Ovary (tissue), 9 donors: ENCODE results near the gene SPR. TPM values are rescaled to one million over a fixed set of nuclear protein-coding genes. Genes with fewer than 3 reads are reported as not detected.

Experiments
- DNase-seq, 5 donors: peaks; one replicate each; pipeline ENCODE4 v3.0.0-alpha.2; 2019 to 2020
- H3K27ac ChIP-seq, 2 donors: fragments of 200-600 bp; one replicate each; pipeline versions ENCODE4 v1.5.1 to v1.8.0; 2019 to 2022
- H3K27me3 ChIP-seq: fragments of 200-600 bp; one replicate; pipeline ENCODE4 v1.8.0; 2022
- H3K36me3 ChIP-seq: fragments of 200-600 bp; sonication (generic); one replicate; pipeline ENCODE4 v1.5.1; 2019
- H3K4me1 ChIP-seq: one replicate; pipeline ENCODE4 v1.8.1; 2013; ENCODE audit warnings: mild to moderate bottlenecking, moderate library complexity; ENCODE audit not compliant: insufficient read depth
- H3K4me3 ChIP-seq: fragments of 200-600 bp; sonication (generic); one replicate; pipeline ENCODE4 v1.5.1; 2017
- H3K9me3 ChIP-seq, 2 donors: fragments of 200-600 bp in 1 of 2; sonication (generic) in 1 of 2; one replicate each; pipeline versions ENCODE4 v1.5.1 to v1.8.1; 2013 to 2019; ENCODE audit warnings: mild to moderate bottlenecking in 1 of 2, moderate library complexity in 1 of 2
- EP300 ChIP-seq: sonication (generic); formaldehyde crosslinking; IDR thresholded peaks from one replicate; pipeline ENCODE4 v1.6.1; 2017; ENCODE audit warnings: antibody characterized with exemption
- POLR2A ChIP-seq: fragments of 450-650 bp; IDR thresholded peaks from one replicate; pipeline ENCODE4 v1.6.1; 2017; ENCODE audit warnings: antibody characterized with exemption, mild to moderate bottlenecking, moderate library complexity
- WGBS, 3 donors: extraction: QIAGEN DNeasy Blood & Tissue Kit in 1 of 3; methylation state at CpG; one replicate each; pipeline versions ENCODE4 v1.1.5 to v1.1.7; 2013 to 2017; 5-methylcytosine and 5-hydroxymethylcytosine counted together
- intact Hi-C, 4 donors: fragments of 100-400 bp; cut with DNase I; formaldehyde crosslinking; loops; one replicate each; pipeline versions ENCODE4 v1.11.0 to v1.15.1; 2022 to 2023
- polyA plus RNA-seq, 2 donors: library from polyadenylated mRNA; stranded (reverse); fragments of 200-250 nt in 1 of 2; fragments of 350-450 nt in 1 of 2; fragmentation: Illumina TruSeq in 1 of 2; extraction: RNeasy Lipid Tissue Mini Kit (QIAGEN cat#74804) in 1 of 2; gene quantifications; one replicate each; pipeline ENCODE4 v1.2.3, GENCODE V29; 2013 to 2014
- total RNA-seq, 7 donors: library from RNA; depleted of rRNA in 2 of 7; stranded (reverse); fragments of >200 nt in 2 of 7; fragmentation: NEBNext Ultra II Directional in 3 of 7; extraction: Animal tissue kit (Norgen Biotek cat#: 25700) in 3 of 7; gene quantifications; one replicate each; pipeline versions ENCODE4 v1.1.0 to v1.2.4, GENCODE V29; 2016 to 2023
- TF ChIP-seq, protein P1 (sequence below), 3 donors: fragments of 450-650 bp in 2 of 3; fragments of 200-600 bp in 1 of 3; IDR thresholded peaks; one replicate each; pipeline versions ENCODE4 v1.5.1 to v1.8.0; 2016 to 2022; ENCODE audit warnings: antibody characterized with exemption in 3 of 3, mild to moderate bottlenecking in 1 of 3
- donor health status: DM: no; HTN: no; CAD: no; lungs with moderate emphysema.
- donor health status: DM: no; HTN: no; CAD: no.
- donor health status: Bipolar disorder and iron deficiency.
- donor health status: DM: yes; HTN: yes; CAD: no.
- donor health status: DM: no; HTN: no; CAD: no.
- donor health status: DM: yes; HTN: yes; CAD: no.

SPR gene
- total and polyA plus RNA-seq, 9 donors: 9.3 to 36.2 (median 18.5) TPM

DNA sequence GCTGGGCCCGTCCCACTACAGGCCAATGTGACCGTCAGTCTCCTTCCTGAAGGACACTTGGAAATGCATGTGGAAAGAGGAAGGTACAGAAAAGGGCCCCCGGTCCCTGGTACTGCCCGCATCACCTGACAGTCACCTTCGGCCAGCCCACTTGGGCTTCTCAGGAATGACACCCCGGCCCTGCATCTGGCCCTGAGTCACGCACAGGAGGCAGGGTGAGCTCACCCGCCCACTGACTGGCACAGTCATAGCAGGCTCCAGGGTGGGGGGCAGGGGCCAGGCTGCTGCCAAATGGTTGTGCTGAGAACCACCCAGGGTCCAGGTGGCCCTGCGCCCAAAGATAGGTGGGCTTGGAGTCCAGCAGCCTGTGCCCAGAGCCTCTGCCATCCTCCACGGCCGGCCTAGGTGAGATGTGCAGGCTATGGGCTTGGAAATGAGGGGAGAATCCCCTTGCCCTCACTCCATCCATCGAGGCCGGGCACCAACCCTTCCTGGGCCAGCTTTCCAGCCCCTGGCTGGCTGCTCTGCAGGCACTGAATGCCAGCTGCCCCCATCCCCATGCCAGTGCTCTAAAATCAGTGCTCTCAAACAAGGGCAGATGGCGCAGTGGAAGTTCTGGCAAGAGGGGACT lies 44.2 kb downstream of the SPR start:
- TF ChIP-seq POLR2A: no peak
- no peak for TF ChIP-seq EP300
- TF ChIP-seq, protein P1, sequence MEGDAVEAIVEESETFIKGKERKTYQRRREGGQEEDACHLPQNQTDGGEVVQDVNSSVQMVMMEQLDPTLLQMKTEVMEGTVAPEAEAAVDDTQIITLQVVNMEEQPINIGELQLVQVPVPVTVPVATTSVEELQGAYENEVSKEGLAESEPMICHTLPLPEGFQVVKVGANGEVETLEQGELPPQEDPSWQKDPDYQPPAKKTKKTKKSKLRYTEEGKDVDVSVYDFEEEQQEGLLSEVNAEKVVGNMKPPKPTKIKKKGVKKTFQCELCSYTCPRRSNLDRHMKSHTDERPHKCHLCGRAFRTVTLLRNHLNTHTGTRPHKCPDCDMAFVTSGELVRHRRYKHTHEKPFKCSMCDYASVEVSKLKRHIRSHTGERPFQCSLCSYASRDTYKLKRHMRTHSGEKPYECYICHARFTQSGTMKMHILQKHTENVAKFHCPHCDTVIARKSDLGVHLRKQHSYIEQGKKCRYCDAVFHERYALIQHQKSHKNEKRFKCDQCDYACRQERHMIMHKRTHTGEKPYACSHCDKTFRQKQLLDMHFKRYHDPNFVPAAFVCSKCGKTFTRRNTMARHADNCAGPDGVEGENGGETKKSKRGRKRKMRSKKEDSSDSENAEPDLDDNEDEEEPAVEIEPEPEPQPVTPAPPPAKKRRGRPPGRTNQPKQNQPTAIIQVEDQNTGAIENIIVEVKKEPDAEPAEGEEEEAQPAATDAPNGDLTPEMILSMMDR (IDR thresholded peaks at IDR 0.05): no peak
- Histone ChIP-seq H3K9me3 (no peaks in the 10 kb centered on the region), H3K27me3 (no peaks in the 10 kb centered on the region), H3K36me3 (no peaks in the 10 kb centered on the region), H3K4me3 (no peak overlapping the region), H3K4me1 (peaks cover 4% of the 10 kb centered on the region), H3K27ac (no peak overlapping the region)
- 92 to 94% (median 93%) methylated on average over 12 to 14 of the region's 14 CpGs for WGBS, 3 donors
- DNase-seq: peak in 1 of 5 donors; percentile 19
- intact Hi-C loops: no loop called here

- intact Hi-C loops: no loop called here
- TF ChIP-seq EP300 (no peak), POLR2A (no peak)
- TF ChIP-seq, protein P1 (IDR thresholded peaks at IDR 0.05): no peak
- WGBS, 3 donors: 50 to 56% (median 51%) methylated on average over 5 of the region's 5 CpGs
- DNase-seq: peak in 1 of 5 donors; percentile 13
- H3K4me1 ChIP-seq: peaks cover 4% of the 10 kb centered on the region
- no peak overlapping the region for H3K4me3 ChIP-seq
- H3K36me3 ChIP-seq: no peaks in the 10 kb centered on the region
- H3K9me3 ChIP-seq: no peaks in the 10 kb centered on the region
- no peaks in the 10 kb centered on the region for H3K27me3 ChIP-seq
- no peak overlapping the region for H3K27ac ChIP-seq
Measured at GRCh38 chr2:72932045-72932740, 45.0 kb downstream of the SPR start.

DNA sequence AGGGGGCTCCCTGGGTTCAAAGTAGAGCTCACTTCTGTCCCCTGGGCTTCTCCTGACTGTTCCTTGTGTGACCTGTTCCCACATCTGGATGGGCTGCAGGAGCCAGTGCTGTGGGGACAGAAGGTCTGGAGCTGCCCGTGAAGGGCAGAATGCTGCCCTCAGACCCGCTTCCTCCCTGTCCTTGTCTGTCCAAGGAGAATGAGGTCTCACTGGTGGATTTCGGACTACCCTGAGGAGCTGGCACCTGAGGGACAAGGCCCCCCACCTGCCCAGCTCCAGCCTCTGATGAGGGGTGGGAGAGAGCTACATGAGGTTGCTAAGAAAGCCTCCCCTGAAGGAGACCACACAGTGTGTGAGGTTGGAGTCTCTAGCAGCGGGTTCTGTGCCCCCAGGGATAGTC lies 45.6 kb downstream of the SPR start:
- no peaks in the 10 kb centered on the region for H3K9me3 ChIP-seq
- intact Hi-C loops: no loop called here
- WGBS, 3 donors: 88 to 95% (median 91%) methylated on average over 4 of the region's 4 CpGs
- H3K27me3 ChIP-seq: no peaks in the 10 kb centered on the region
- peaks cover 4% of the 10 kb centered on the region for H3K4me1 ChIP-seq
- no peak overlapping the region for H3K27ac ChIP-seq
- TF ChIP-seq EP300: no peak
- TF ChIP-seq, protein P1 (IDR thresholded peaks at IDR 0.05): no peak
- no peak for DNase-seq
- no peaks in the 10 kb centered on the region for H3K36me3 ChIP-seq
- no peak overlapping the region for H3K4me3 ChIP-seq

DNA sequence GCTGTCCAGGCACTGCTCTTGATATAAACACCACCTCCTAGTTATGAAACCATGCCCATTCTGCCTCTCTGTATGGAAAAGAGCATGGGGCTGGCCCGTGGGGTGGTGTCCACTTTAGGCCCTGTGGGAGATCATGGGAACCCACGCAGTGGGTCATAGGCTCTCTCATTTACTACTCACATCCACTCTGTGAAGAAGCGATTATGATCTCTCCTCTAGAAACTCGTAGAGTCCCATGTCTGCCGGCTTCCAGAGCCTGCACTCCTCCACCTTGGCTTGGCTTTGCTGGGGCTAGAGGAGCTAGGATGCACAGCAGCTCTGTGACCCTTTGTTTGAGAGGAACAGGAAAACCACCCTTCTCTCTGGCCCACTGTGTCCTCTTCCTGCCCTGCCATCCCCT lies 46.0 kb downstream of the SPR start:
- intact Hi-C loops: no loop called here
- Histone ChIP-seq H3K27me3 (no peaks in the 10 kb centered on the region), H3K4me3 (no peak overlapping the region), H3K9me3 (no peaks in the 10 kb centered on the region), H3K36me3 (no peaks in the 10 kb centered on the region), H3K27ac (no peak overlapping the region), H3K4me1 (peaks cover 4% of the 10 kb centered on the region)
- TF ChIP-seq POLR2A (no peak), EP300 (no peak)
- TF ChIP-seq, protein P1 (IDR thresholded peaks at IDR 0.05): no peak
- 79 to 83% (median 81%) methylated on average over 5 of the region's 5 CpGs for WGBS, 3 donors
- DNase-seq: no peak
